ENCODE measurements around the gene SAPCD2. TPM values are rescaled to one million over a fixed set of nuclear protein-coding genes. Genes with fewer than 3 reads are reported as not detected.

Gene SAPCD2
- total RNA-seq, 1 experiment from 2014 or later, result 30.6 TPM

GRCh38 chr9:137110147-137110910 is 40.0 kb upstream of the SAPCD2 start:
- Histone ChIP-seq H3K27me3 (replicated peaks; ENCODE audit: insufficient read depth, low read depth, low read length, poor library complexity) (no peaks in the 10 kb centered on the region), H3K4me3 (ENCODE audit: low read depth, low read length, poor library complexity, severe bottlenecking) (no peak overlapping the region), H3K9me3 (ENCODE audit: low read depth, low read length, poor library complexity, severe bottlenecking) (no peaks in the 10 kb centered on the region), H3K36me3 (ENCODE audit: insufficient read depth, low read length, poor library complexity, severe bottlenecking) (peaks cover 36% of the 10 kb centered on the region), H3K27ac (ENCODE audit: low read depth, low read length, poor library complexity, severe bottlenecking) (no peak overlapping the region), H3K4me1 (ENCODE audit: insufficient read depth, low read length, poor library complexity, severe bottlenecking) (peaks cover 7% of the 10 kb centered on the region)
- DNase-seq (ENCODE audit: low spot score), result no peak
- BruUV-seq (replicated peaks), result no TSS peak
- ChIA-PET CTCF (no interaction called here), POLR2A (ENCODE audit: low non-redundant PET) (no interaction called here)
- intact Hi-C loops (cut with micrococcal nuclease; ENCODE audit: unreplicated experiment), result no loop called here
- TF ChIP-seq CTCF (conservative IDR thresholded peaks at IDR 0.05; ENCODE audit: low read depth, low read length), result no peak
- TF ChIP-seq EZH2 (IDR thresholded peaks at IDR 0.05; ENCODE audit: borderline replicate concordance, low read depth, low read length, poor library complexity, severe bottlenecking), result no peak

DNA sequence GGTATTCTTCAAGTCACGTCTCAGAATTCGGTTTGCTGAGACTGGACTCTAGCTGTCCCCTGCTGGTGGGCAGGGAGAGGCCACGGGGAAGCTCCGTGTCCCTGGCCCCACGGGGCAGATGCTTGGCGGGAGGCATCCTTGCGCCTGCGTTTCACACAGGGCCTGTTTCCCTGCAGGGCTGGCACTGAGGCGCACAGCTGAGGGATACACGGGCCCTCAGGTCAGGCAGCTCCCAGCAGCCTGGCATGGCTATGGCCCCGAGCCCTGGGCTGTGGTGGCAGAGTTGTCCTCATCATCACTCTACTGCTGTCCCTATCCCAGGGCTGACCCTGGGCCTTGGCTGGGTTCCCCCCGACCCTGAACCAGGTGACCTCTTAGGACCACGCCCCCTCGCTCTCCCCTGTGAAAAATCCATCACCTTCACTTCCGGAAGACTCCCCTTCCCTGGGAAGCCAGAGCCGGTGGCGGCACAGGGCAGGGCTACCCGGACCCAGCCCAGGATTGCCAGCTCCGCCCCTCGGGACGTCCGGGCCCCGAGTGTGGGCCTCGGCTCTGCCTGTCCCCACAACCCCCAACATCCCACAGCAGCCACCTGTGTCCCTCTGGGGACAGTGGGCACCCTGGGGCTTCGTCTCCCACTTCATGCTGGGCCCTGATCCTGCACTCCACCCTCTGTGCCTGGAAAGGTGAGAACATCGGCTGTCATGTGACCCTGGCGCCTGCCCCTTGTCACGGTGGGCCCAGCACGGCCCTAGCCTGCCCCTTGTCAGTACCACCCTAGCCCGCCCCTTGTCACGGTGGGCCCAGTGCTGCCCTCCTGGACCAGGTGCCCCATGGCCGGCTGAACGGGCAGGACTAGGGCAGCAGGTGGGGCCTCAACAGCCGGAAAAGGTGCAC is 39.1 kb upstream of the SAPCD2 start:
- no peak for DNase-seq (ENCODE audit: low spot score)
- Histone ChIP-seq H3K9me3 (ENCODE audit: low read depth, low read length, poor library complexity, severe bottlenecking) (no peaks in the 10 kb centered on the region), H3K4me3 (ENCODE audit: low read depth, low read length, poor library complexity, severe bottlenecking) (no peak overlapping the region), H3K36me3 (ENCODE audit: insufficient read depth, low read length, poor library complexity, severe bottlenecking) (peaks cover 36% of the 10 kb centered on the region), H3K27ac (ENCODE audit: low read depth, low read length, poor library complexity, severe bottlenecking) (no peak overlapping the region), H3K27me3 (replicated peaks; ENCODE audit: insufficient read depth, low read depth, low read length, poor library complexity) (no peaks in the 10 kb centered on the region), H3K4me1 (ENCODE audit: insufficient read depth, low read length, poor library complexity, severe bottlenecking) (no peaks in the 10 kb centered on the region)
- no TSS peak for BruUV-seq (replicated peaks)
- no peak for TF ChIP-seq CTCF (conservative IDR thresholded peaks at IDR 0.05; ENCODE audit: low read depth, low read length)
- no peak for TF ChIP-seq EZH2 (IDR thresholded peaks at IDR 0.05; ENCODE audit: borderline replicate concordance, low read depth, low read length, poor library complexity, severe bottlenecking)
- ChIA-PET CTCF (no interaction called here), POLR2A (ENCODE audit: low non-redundant PET) (no interaction called here)
- intact Hi-C loops (cut with micrococcal nuclease; ENCODE audit: unreplicated experiment), result no loop called here

DNA sequence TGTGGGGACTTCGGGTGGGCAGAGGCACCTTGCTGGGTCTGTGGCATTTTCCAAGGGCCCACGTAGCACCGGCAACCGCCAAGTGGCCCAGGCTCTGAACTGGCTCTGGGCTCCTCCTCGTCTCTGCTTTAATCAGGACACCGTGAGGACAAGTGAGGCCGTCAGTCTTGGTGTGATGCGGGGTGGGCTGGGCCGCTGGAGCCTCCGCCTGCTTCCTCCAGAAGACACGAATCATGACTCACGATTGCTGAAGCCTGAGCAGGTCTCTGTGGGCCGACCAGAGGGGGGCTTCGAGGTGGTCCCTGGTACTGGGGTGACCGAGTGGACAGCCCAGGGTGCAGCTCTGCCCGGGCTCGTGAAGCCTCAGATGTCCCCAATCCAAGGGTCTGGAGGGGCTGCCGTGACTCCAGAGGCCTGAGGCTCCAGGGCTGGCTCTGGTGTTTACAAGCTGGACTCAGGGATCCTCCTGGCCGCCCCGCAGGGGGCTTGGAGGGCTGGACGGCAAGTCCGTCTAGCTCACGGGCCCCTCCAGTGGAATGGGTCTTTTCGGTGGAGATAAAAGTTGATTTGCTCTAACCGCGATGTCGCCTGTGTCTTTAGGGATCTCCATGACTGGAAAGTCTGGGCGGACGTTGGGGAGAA is 38.4 kb upstream of the SAPCD2 start:
- no peaks in the 10 kb centered on the region for H3K9me3 ChIP-seq (ENCODE audit: low read depth, low read length, poor library complexity, severe bottlenecking)
- TF ChIP-seq EZH2 (IDR thresholded peaks at IDR 0.05; ENCODE audit: borderline replicate concordance, low read depth, low read length, poor library complexity, severe bottlenecking) (no peak), CTCF (conservative IDR thresholded peaks at IDR 0.05; ENCODE audit: low read depth, low read length) (no peak)
- no peak overlapping the region for H3K27ac ChIP-seq (ENCODE audit: low read depth, low read length, poor library complexity, severe bottlenecking)
- DNase-seq (ENCODE audit: low spot score), result no peak
- H3K4me1 ChIP-seq (ENCODE audit: insufficient read depth, low read length, poor library complexity, severe bottlenecking), result no peaks in the 10 kb centered on the region
- H3K27me3 ChIP-seq (replicated peaks; ENCODE audit: insufficient read depth, low read depth, low read length, poor library complexity), result no peaks in the 10 kb centered on the region
- ChIA-PET CTCF (no interaction called here), POLR2A (ENCODE audit: low non-redundant PET) (no interaction called here)
- peaks cover 42% of the 10 kb centered on the region for H3K36me3 ChIP-seq (ENCODE audit: insufficient read depth, low read length, poor library complexity, severe bottlenecking)
- intact Hi-C loops (cut with micrococcal nuclease; ENCODE audit: unreplicated experiment), result no loop called here
- no TSS peak for BruUV-seq (replicated peaks)
- H3K4me3 ChIP-seq (ENCODE audit: low read depth, low read length, poor library complexity, severe bottlenecking), result no peak overlapping the region
